Measurements from ENCODE around the gene MYO5C.
"Not testable (repeated sequence)": the region's sequence is repeated elsewhere in the genome, so short reads cannot be mapped to it uniquely, and the experiment has no call there.

MYO5C gene

GRCh38 chr15:52288051-52288942 lies 7.3 kb downstream of the MYO5C start:
- TF ChIP-seq CTCF (IDR thresholded peaks at IDR 0.05; ENCODE audit: low read depth, low read length, missing control alignments): no peak
- H3K4me3 ChIP-seq (ENCODE audit: low read depth, low read length): no peak overlapping the region
- no peak for DNase-seq (ENCODE audit: low read depth)

- H3K4me3 ChIP-seq (ENCODE audit: low read depth, low read length): no peak overlapping the region
- DNase-seq (ENCODE audit: low read depth): no peak
- TF ChIP-seq CTCF (IDR thresholded peaks at IDR 0.05; ENCODE audit: low read depth, low read length, missing control alignments): no peak
These were observed 8.5 kb downstream of the MYO5C start for GRCh38 chr15:52287114-52287513.

GRCh38 chr15:52285941-52286340 lies 9.7 kb downstream of the MYO5C start:
- not testable (repeated sequence) for DNase-seq (ENCODE audit: low read depth); H3K4me3 ChIP-seq (ENCODE audit: low read depth, low read length)

GRCh38 chr15:52284164-52284563 lies 11.4 kb downstream of the MYO5C start:
- no peak for DNase-seq (ENCODE audit: low read depth)
- H3K4me3 ChIP-seq (ENCODE audit: low read depth, low read length): no peak overlapping the region
- no peak for TF ChIP-seq CTCF (IDR thresholded peaks at IDR 0.05; ENCODE audit: low read depth, low read length, missing control alignments)

GRCh38 chr15:52283281-52283680 lies 12.3 kb downstream of the MYO5C start:
- no peak overlapping the region for H3K4me3 ChIP-seq (ENCODE audit: low read depth, low read length)
- no peak for DNase-seq (ENCODE audit: low read depth)
- TF ChIP-seq CTCF (IDR thresholded peaks at IDR 0.05; ENCODE audit: low read depth, low read length, missing control alignments): no peak

- no peak for DNase-seq (ENCODE audit: low read depth)
- no peak for TF ChIP-seq CTCF (IDR thresholded peaks at IDR 0.05; ENCODE audit: low read depth, low read length, missing control alignments)
- H3K4me3 ChIP-seq (ENCODE audit: low read depth, low read length): no peak overlapping the region
These were observed 13.2 kb downstream of the MYO5C start for GRCh38 chr15:52282418-52282817.

GRCh38 chr15:52281085-52282035 lies 14.2 kb downstream of the MYO5C start:
- no peak for TF ChIP-seq CTCF (IDR thresholded peaks at IDR 0.05; ENCODE audit: low read depth, low read length, missing control alignments)
- H3K4me3 ChIP-seq (ENCODE audit: low read depth, low read length): no peak overlapping the region
- DNase-seq (ENCODE audit: low read depth): no peak
